NOMO-1 treated with dmso at 0.1 percent for 144 hours (cell line): ENCODE data around the gene SMLR1.
"Not testable (repeated sequence)": the region's sequence is repeated elsewhere in the genome, so short reads cannot be mapped to it uniquely, and the experiment has no call there.

Experiments used
- DNase-seq: peaks from one replicate; lab custom pipeline; 2025; ENCODE audit not compliant: unreplicated experiment; lab: John Stamatoyannopoulos, UW

The SMLR1 gene

DNA sequence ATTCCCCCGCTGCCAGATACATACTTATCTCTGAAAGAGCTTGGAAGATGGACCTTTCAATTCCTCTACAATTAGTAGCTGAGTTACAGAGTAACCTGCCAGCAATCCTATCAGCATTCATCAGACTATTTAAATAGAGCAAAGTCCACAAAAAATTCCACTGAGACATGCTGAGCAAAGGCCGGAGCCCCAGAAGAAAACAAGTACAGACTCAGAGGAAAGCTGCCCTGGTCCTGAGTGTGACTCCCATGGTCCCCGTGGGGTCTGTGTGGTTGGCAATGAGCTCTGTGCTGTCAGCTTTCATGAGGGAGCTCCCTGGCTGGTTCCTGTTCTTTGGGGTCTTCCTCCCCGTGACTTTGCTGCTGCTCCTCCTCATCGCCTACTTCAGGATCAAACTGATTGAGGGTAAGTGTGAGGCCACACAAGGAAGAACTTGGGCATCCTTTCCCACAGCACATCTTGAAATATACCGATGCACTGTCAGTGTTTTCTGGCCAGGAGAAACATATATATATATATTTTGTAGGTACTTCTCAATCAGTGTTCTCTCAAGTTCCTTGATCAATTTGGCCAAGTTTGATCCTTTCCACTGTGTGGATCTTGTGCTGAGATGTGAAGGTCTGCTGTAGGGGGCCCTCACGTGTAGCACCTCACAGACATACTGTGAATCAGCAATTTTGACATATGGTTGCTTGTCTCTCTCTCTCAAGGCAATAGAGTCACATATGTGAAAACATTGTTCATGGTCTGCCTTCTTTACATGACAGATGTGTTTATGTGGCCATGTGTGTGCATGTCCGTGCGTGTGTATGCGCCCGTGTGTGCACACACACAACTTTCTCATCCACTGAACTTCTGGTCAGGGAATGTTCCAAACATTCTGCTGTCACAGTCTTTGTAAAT is at the start of gene SMLR1:
SMLR1 (plus strand) TSS at position 160 of the 903 bp plus-strand sequence; CDS start at position 168, 8 bp downstream.
- DNase-seq: no peak

GRCh38 chr6:130778946-130779657 is 48.1 kb upstream of the SMLR1 start:
- DNase-seq: peak; percentile 23

- no peak for DNase-seq
Observed at GRCh38 chr6:130779658-130780033, 47.6 kb upstream of the SMLR1 start.

DNA sequence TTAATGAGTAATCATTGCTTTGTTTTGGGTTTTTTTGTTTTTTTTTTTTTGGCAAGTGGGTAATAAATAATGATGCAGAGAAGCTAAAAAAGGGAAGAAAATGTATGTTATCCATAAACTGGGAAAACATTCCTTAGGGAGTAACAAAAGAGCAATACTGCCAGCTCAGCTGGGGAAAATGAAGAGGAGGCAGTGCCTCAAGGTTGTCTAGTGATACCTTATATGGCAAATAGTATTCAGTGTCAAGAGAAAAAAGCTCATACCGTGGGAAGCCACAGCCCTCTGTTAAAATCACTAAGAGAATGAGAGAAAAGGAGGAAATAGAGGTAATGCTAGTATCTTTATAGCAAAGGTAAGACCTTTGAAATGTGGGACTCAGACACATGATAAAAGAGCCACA is 47.1 kb upstream of the SMLR1 start:
- DNase-seq: no peak

- DNase-seq: no peak
Observed at GRCh38 chr6:130781557-130781956, 45.6 kb upstream of the SMLR1 start.

DNA sequence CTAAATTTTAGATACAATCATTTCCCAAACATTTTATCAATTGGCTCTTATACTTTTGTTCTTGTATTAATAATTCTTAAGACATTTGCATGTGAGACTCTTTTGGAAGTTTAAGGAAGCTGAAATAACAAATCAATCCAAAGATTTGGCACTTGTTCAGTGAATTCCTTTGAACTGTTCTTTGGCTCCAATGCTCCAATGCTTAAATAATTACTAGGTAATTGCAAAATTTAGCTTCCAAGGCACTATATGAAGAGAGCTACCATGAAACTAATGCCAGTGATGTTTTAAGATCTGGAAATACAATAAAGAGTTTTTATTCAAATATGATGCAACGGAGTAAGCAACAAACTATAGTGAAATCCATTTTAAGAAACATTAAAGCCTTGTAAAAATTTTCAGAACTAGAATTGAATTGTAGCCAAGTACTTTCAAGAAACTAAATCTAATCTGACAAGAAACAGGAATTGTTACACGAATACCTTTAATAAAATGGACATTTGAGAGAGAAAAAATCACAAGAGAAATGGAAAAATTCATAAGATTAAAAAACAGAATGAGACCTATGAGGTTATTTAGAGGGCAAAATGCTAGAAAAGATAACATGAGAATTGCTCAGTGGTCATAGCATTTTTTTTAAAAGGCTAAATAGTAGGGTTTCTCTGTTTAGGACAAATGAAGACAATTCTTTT is 43.6 kb upstream of the SMLR1 start:
- DNase-seq: no peak

- no peak for DNase-seq
Observed at GRCh38 chr6:130787726-130788500, 39.3 kb upstream of the SMLR1 start.

DNA sequence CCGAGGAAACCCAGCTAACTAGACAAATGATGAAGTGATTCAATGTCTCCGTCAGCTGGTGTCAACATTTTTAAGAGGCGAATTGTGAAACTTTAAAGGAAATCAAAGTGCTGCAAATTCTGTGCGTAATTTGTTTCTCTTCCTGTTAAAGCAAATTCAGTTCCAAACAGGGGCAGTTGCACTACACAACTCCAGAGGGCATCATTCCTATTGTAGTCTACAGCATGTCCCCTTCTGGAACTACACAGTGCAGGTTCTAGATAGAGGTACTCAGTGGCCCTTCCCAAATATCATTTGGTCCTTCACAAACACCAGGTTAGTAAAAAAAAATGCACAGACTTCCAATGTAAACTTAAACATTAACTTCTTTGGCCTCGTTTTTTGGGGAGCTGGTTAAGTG is 38.3 kb upstream of the SMLR1 start:
- DNase-seq: peak; percentile 39

GRCh38 chr6:130794010-130794697 is 33.1 kb upstream of the SMLR1 start:
- no peak for DNase-seq

- DNase-seq: no peak
Observed at GRCh38 chr6:130794738-130795137, 32.5 kb upstream of the SMLR1 start.

GRCh38 chr6:130796313-130796905 is 30.8 kb upstream of the SMLR1 start:
- DNase-seq: no peak

- no peak for DNase-seq
Observed at GRCh38 chr6:130797061-130797460, 30.1 kb upstream of the SMLR1 start.

DNA sequence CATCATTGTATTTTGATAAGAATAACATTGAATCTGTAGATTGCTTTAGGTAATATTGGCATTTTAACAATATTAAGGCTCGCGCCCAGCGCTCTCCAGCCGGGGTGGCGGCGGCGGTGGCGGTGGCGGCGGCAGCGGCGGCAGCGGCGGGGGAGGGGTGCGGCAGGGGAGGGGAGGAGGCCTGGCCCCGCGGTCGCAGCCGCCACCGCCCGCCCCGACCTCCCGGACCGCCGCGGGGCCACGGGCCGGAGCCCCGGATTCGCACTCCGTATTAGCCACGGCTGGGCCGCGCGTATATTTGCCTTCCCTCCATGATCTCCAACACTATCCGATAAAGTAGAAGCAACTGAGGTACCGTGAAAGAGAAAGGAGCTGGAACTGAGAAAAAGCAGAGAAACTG is 25.8 kb upstream of the SMLR1 start:
- DNase-seq: not testable (repeated sequence)

DNA sequence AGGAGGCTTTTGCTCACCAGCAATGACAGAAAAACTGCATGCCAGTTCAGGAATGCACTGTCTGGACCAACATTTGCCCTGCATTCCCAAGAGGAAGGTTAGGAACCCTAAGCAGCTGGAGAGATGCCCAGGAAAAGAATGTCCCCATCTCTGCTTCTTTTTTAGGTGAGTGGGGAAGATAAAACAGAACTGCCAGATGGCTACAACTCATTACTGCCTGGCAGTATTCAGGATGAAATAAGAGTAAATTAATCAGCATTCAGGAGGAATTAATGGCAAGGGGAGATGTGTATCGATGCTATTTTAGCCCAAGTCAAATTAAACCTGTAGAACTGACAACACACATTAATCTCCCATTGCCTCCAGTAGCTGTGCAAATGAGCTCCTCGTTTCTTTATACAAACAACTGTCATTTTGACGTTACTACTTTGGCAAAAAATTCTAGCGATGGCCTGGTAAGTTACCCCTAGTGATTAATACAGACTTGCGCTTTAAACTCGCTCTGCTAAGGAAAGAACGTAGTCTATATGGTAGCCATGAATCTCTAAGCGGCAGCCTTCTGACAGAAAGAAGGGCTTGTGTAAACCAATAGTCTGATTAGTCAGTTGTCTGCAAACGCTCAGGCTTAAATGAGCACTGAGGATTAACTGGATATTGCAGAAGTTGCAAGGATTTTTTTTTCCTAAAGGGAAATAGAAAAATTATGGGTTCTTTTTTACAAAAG is 16.7 kb upstream of the SMLR1 start:
- no peak for DNase-seq

- no peak for DNase-seq
Observed at GRCh38 chr6:130811932-130812331, 15.3 kb upstream of the SMLR1 start.

- no peak for DNase-seq
Observed at GRCh38 chr6:130814506-130814905, 12.7 kb upstream of the SMLR1 start.

GRCh38 chr6:130815200-130816071 is 11.8 kb upstream of the SMLR1 start:
- DNase-seq: no peak

GRCh38 chr6:130822736-130823135 is 4.5 kb upstream of the SMLR1 start:
- no peak for DNase-seq
